Measurements from ENCODE around the gene CMTM8.

CMTM8 gene

GRCh38 chr3:32335365-32336112, 97.1 kb downstream of the CMTM8 start:
- DNase-seq (ENCODE audit: low read depth, low spot score): peak; percentile 79

GRCh38 chr3:32336113-32336498, 97.6 kb downstream of the CMTM8 start:
- DNase-seq (ENCODE audit: low read depth, low spot score): peak; percentile 81

- no peak for DNase-seq (ENCODE audit: low read depth, low spot score)
Measured at GRCh38 chr3:32337505-32337904, 99.0 kb downstream of the CMTM8 start.

- peak; percentile 60 for DNase-seq (ENCODE audit: low read depth, low spot score)
Measured at GRCh38 chr3:32340039-32340438, 101.6 kb downstream of the CMTM8 start.

GRCh38 chr3:32340611-32341365, 102.3 kb downstream of the CMTM8 start:
- DNase-seq (ENCODE audit: low read depth, low spot score): no peak

- DNase-seq (ENCODE audit: low read depth, low spot score): peak; percentile 28
Measured at GRCh38 chr3:32347343-32348125, 109.1 kb downstream of the CMTM8 start.

GRCh38 chr3:32349184-32349583, 110.7 kb downstream of the CMTM8 start:
- DNase-seq (ENCODE audit: low read depth, low spot score): no peak

GRCh38 chr3:32352563-32352962, 114.1 kb downstream of the CMTM8 start:
- DNase-seq (ENCODE audit: low read depth, low spot score): no peak

- DNase-seq (ENCODE audit: low read depth, low spot score): no peak
Measured at GRCh38 chr3:32353351-32353750, 114.9 kb downstream of the CMTM8 start.

GRCh38 chr3:32354362-32354778, 115.9 kb downstream of the CMTM8 start:
- no peak for DNase-seq (ENCODE audit: low read depth, low spot score)

- DNase-seq (ENCODE audit: low read depth, low spot score): no peak
Measured at GRCh38 chr3:32355751-32356291, 117.3 kb downstream of the CMTM8 start.

GRCh38 chr3:32359766-32360492, 121.4 kb downstream of the CMTM8 start:
- DNase-seq (ENCODE audit: low read depth, low spot score): peak; percentile 85

GRCh38 chr3:32360493-32360827, 122.0 kb downstream of the CMTM8 start:
- peak; percentile 48 for DNase-seq (ENCODE audit: low read depth, low spot score)

- DNase-seq (ENCODE audit: low read depth, low spot score): no peak
Measured at GRCh38 chr3:32366638-32367397, 128.3 kb downstream of the CMTM8 start.

- no peak for DNase-seq (ENCODE audit: low read depth, low spot score)
Measured at GRCh38 chr3:32367442-32367841, 129.0 kb downstream of the CMTM8 start.

GRCh38 chr3:32371461-32372212, 133.2 kb downstream of the CMTM8 start:
- no peak for DNase-seq (ENCODE audit: low read depth, low spot score)

- no peak for DNase-seq (ENCODE audit: low read depth, low spot score)
Measured at GRCh38 chr3:32372213-32372490, 133.7 kb downstream of the CMTM8 start.

- no peak for DNase-seq (ENCODE audit: low read depth, low spot score)
Measured at GRCh38 chr3:32373276-32373675, 134.8 kb downstream of the CMTM8 start.

GRCh38 chr3:32373844-32374243, 135.4 kb downstream of the CMTM8 start:
- no peak for DNase-seq (ENCODE audit: low read depth, low spot score)
